Fibroblast of pulmonary artery (primary cell): Measurements from ENCODE around the gene ZNF57.
A peak's percentile ranks its signal among the peaks of the same experiment; 100 is the strongest.
"Not testable (repeated sequence)": the region's sequence is repeated elsewhere in the genome, so short reads cannot be mapped to it uniquely, and the experiment has no call there.

Experiments
- DNase-seq: peaks from one replicate; pipeline ENCODE4 v3.0.0-alpha.2; 2010; ENCODE audit warnings: low read depth
- H3K4me3 ChIP-seq: replicated peaks from 2 replicates; pipeline ENCODE4 v1.5.1; 2011; ENCODE audit warnings: low read depth, mild to moderate bottlenecking, control low read depth, low read length, moderate library complexity
- CTCF ChIP-seq: IDR thresholded peaks from 2 replicates; pipeline ENCODE4 v1.5.1; 2011; ENCODE audit warnings: mild to moderate bottlenecking, control low read depth, low read length, inconsistent platforms; ENCODE audit errors: missing control alignments

Gene ZNF57

GRCh38 chr19:2902590-2903218 is 2.0 kb downstream of the ZNF57 start:
- no peak overlapping the region for H3K4me3 ChIP-seq
- TF ChIP-seq CTCF: no peak
- DNase-seq: no peak

- not testable (repeated sequence) for DNase-seq, H3K4me3 ChIP-seq
Measured at GRCh38 chr19:2903326-2903725, 2.6 kb downstream of the ZNF57 start.

GRCh38 chr19:2905918-2906519 is 5.3 kb downstream of the ZNF57 start:
- no peak for DNase-seq
- H3K4me3 ChIP-seq: no peak overlapping the region
- no peak for TF ChIP-seq CTCF

GRCh38 chr19:2906631-2907195 is 6.0 kb downstream of the ZNF57 start:
- no peak for DNase-seq
- no peak overlapping the region for H3K4me3 ChIP-seq
- TF ChIP-seq CTCF: no peak

- DNase-seq: no peak
Measured at GRCh38 chr19:2912306-2912705, 11.6 kb downstream of the ZNF57 start.

GRCh38 chr19:2917275-2918184 is 16.8 kb downstream of the ZNF57 start:
- no peak for DNase-seq
- no peak for TF ChIP-seq CTCF
- H3K4me3 ChIP-seq: no peak overlapping the region

More at GRCh38 chr19:2912306-2912705, 11.6 kb downstream of the ZNF57 start:
- TF ChIP-seq CTCF: no peak
- H3K4me3 ChIP-seq: no peak overlapping the region

- peak; percentile 18 for DNase-seq
- H3K4me3 ChIP-seq: no peak overlapping the region
- TF ChIP-seq CTCF: no peak
Measured at GRCh38 chr19:2922987-2923386, 22.3 kb downstream of the ZNF57 start.
